ENCODE results near the gene TDRD15.

GRCh38 chr2:21095714-21096113 lies 28.1 kb upstream of the TDRD15 start:
- TF ChIP-seq ATF5 (CRISPR knock-in tag; IDR thresholded peaks at IDR 0.05; ENCODE audit: low read depth) (no peak), ZNF484 (CRISPR knock-in tag; IDR thresholded peaks at IDR 0.05; ENCODE audit: borderline replicate concordance, low read depth) (no peak), MAFK (conservative IDR thresholded peaks at IDR 0.05 in 1 of 2, IDR thresholded peaks at IDR 0.05 in 1 of 2; ENCODE audit: low read length in 2 of 2) (no peak)

All from HepG2 (cell line).